HepG2 (cell line): ENCODE results near the gene ATP8B4. TPM values are rescaled to one million over a fixed set of nuclear protein-coding genes. Genes with fewer than 3 reads are reported as not detected.

Experiments
- ATAC-seq: fragments of 200-7000 bp; cut with Tn5 transposase; 3 replicates; pipeline ENCODE4 v1.9.1; 2020; ENCODE audit warnings: mild to moderate bottlenecking, moderate library complexity
- BruUV-seq: library from RNA; stranded (reverse); fragments of 400-500 nt; replicated peaks from 2 replicates; lab custom pipeline; 2021; lab: Mats Ljungman, UMichigan
- CTCF ChIA-PET: fragments of 300-600 bp; formaldehyde crosslinking; extraction: SDS; loops from one replicate; lab custom pipeline; 2021; ENCODE audit warnings: low total read pairs, inconsistent platforms, low intra/inter-chr PET ratio; lab: Yijun Ruan, JAX
- POLR2A ChIA-PET: fragments of 350-600 bp; sonication (Branson Sonifier 250); formaldehyde crosslinking; loops from one replicate; lab custom pipeline; 2020; ENCODE audit warnings: antibody characterized with exemption, inconsistent platforms; lab: Yijun Ruan, JAX
- DNase-seq: peaks from one replicate; pipeline ENCODE4 v3.0.0-alpha.2; 2015; ENCODE audit warnings: low spot score
- FAIRE-seq: peaks from 3 replicates; lab custom pipeline; 2011; peaks lifted over from hg19 to GRCh38; lab: Jason Lieb, UNC
- H2AFZ ChIP-seq: one replicate; pipeline ENCODE4 v1.6.1; 2011; ENCODE audit warnings: low read length, inconsistent platforms
- H3K27ac ChIP-seq: fragments of 300-600 bp; 3 replicates; pipeline ENCODE4 v1.8.0; 2011; ENCODE audit warnings: mixed run types, mild to moderate bottlenecking, mixed read lengths, low read length, inconsistent platforms; ENCODE audit not compliant: insufficient read depth; ENCODE audit errors: extremely low read length
- H3K27me3 ChIP-seq, 2 experiments: fragments of 200-600 bp in 1 of 2; 2 replicates in 1 of 2; 3 replicates in 1 of 2; pipeline versions ENCODE4 v1.6.0 to v1.8.0; 2011; ENCODE audit warnings: low read length in 2 of 2, mild to moderate bottlenecking in 2 of 2, moderate library complexity in 2 of 2, inconsistent platforms in 1 of 2; ENCODE audit not compliant: insufficient read depth in 2 of 2, control insufficient read depth in 1 of 2
- H3K36me3 ChIP-seq, 2 experiments: fragments of 200-600 bp in 1 of 2; replicated peaks in 1 of 2; 2 replicates in 1 of 2; 3 replicates in 1 of 2; pipeline versions ENCODE4 v1.5.1 to v1.8.0; 2011; ENCODE audit warnings: low read length in 2 of 2, inconsistent platforms in 1 of 2; ENCODE audit not compliant: insufficient read depth in 2 of 2, control insufficient read depth in 1 of 2
- H3K4me1 ChIP-seq: 2 replicates; pipeline ENCODE4 v1.5.1; 2012; ENCODE audit warnings: low read length, inconsistent platforms; ENCODE audit not compliant: insufficient read depth
- H3K4me2 ChIP-seq: 2 replicates; pipeline ENCODE4 v1.6.0; 2011; ENCODE audit warnings: low read depth, low read length, inconsistent platforms
- H3K4me3 ChIP-seq, 3 experiments: fragments of 200-600 bp in 1 of 3; sonication (generic), shearing (Covaris generic) in 1 of 3; replicated peaks in 1 of 3; 2 replicates each; pipeline ENCODE4 v1.5.1; 2011 to 2016; ENCODE audit warnings: low read length in 3 of 3, inconsistent platforms in 2 of 3, low read depth in 2 of 3, mild to moderate bottlenecking in 2 of 3, control low read depth in 1 of 3, mixed read lengths in 1 of 3; ENCODE audit not compliant: insufficient read depth in 1 of 3
- H3K79me2 ChIP-seq: one replicate; pipeline ENCODE4 v1.6.1; 2011; ENCODE audit warnings: low read length, inconsistent platforms; ENCODE audit not compliant: insufficient read depth
- H3K9ac ChIP-seq: 2 replicates; pipeline ENCODE4 v1.6.0; 2011; ENCODE audit warnings: mild to moderate bottlenecking, low read depth, low read length, inconsistent platforms; ENCODE audit not compliant: insufficient read depth
- H3K9me3 ChIP-seq: 2 replicates; pipeline ENCODE4 v1.5.1; 2012; ENCODE audit warnings: mild to moderate bottlenecking, low read length
- H4K20me1 ChIP-seq: 2 replicates; pipeline ENCODE4 v1.6.0; 2011; ENCODE audit warnings: inconsistent platforms, mild to moderate bottlenecking, low read length, moderate library complexity; ENCODE audit not compliant: insufficient read depth
- ATF2 ChIP-seq: sonication (generic); formaldehyde crosslinking; IDR thresholded peaks from 2 replicates; pipeline ENCODE4 v1.4.0; 2020; ENCODE audit warnings: missing genetic modification reagents
- CEBPZ ChIP-seq: IDR thresholded peaks from 2 replicates; pipeline ENCODE4 v1.6.1; 2012; ENCODE audit warnings: low read length, improper control_type of control experiment
- FIP1L1 ChIP-seq: fragments of 200-400 bp; formaldehyde crosslinking; IDR thresholded peaks from 2 replicates; pipeline ENCODE4 v1.6.1; 2018; ENCODE audit warnings: low read depth, mild to moderate bottlenecking, low read length, moderate library complexity, borderline replicate concordance; ENCODE audit not compliant: insufficient read depth
- JDP2 ChIP-seq: sonication (generic); formaldehyde crosslinking; IDR thresholded peaks from 2 replicates; pipeline ENCODE4 v1.8.1; 2022; ENCODE audit warnings: missing genetic modification reagents, borderline replicate concordance
- NBN ChIP-seq: fragments of 450-650 bp; conservative IDR thresholded peaks from 2 replicates; pipeline ENCODE4 v1.6.1; 2017
- NR0B2 ChIP-seq: sonication (generic); formaldehyde crosslinking; IDR thresholded peaks from 2 replicates; pipeline ENCODE4 v1.4.0; 2020; ENCODE audit warnings: mild to moderate bottlenecking, missing genetic modification reagents
- PLRG1 ChIP-seq: fragments of 450-650 bp; conservative IDR thresholded peaks from 2 replicates; pipeline ENCODE4 v1.6.1; 2016
- SSRP1 ChIP-seq: IDR thresholded peaks from 2 replicates; pipeline ENCODE4 v1.6.1; 2016; ENCODE audit warnings: control low read depth
- ZBTB10 ChIP-seq: sonication (generic); formaldehyde crosslinking; IDR thresholded peaks from 2 replicates; pipeline ENCODE4 v1.4.0; 2020; ENCODE audit warnings: missing genetic modification reagents, borderline replicate concordance
- ZNF281 ChIP-seq: sonication (generic); formaldehyde crosslinking; IDR thresholded peaks from 2 replicates; pipeline ENCODE4 v1.4.0; 2020; ENCODE audit warnings: missing genetic modification reagents, borderline replicate concordance
- ZNF367 ChIP-seq: sonication (generic); formaldehyde crosslinking; IDR thresholded peaks from 2 replicates; pipeline ENCODE4 v1.4.0; 2020; ENCODE audit warnings: missing genetic modification reagents, borderline replicate concordance
- WGBS: methylation state at CpG from one replicate; pipeline ENCODE4 v1.1.6; 2017; ENCODE audit warnings: low lambda C conversion rate; 5-methylcytosine and 5-hydroxymethylcytosine counted together
- in situ Hi-C: cut with HindIII; loops from 2 replicates; pipeline ENCODE4 v1.10.0; 2017; ENCODE audit warnings: low pct_unique_long_range_greater_than_20kb; ENCODE audit not compliant: extremely low pct_ligation_motif_present
- intact Hi-C: fragments of 100-400 bp; cut with micrococcal nuclease; formaldehyde crosslinking; loops from one replicate; pipeline ENCODE4 v1.10.0; 2022; ENCODE audit not compliant: unreplicated experiment
- polyA plus RNA-seq, 8 experiments: library from polyadenylated mRNA; depleted of rRNA in 3 of 8; stranded (reverse) in 7 of 8; unstranded in 1 of 8; fragments of >200 nt; fragmentation: Illumina TruSeq in 4 of 8; extraction: Trizol in 4 of 8; gene quantifications; 2 replicates each; pipeline versions ENCODE4 v1.2.1 to v1.2.3, GENCODE V29; 2011 to 2016; ENCODE audit warnings: low read depth in 4 of 8, missing spikeins in 1 of 8, mixed read lengths in 1 of 8; ENCODE audit not compliant: insufficient read depth in 1 of 8
- total RNA-seq, 5 experiments: library from RNA; depleted of rRNA; stranded (reverse); fragments of >200 nt; fragmentation: Illumina TruSeq; extraction: Trizol; gene quantifications; 2 replicates each; pipeline ENCODE4 v1.2.3, GENCODE V29; 2016; ENCODE audit warnings: low read depth in 1 of 5

Gene ATP8B4
- total and polyA plus RNA-seq, 2 of the 13 experiments (the other 11 are each of a cell fraction or from before 2014, with no cell fraction given), result 0.24 to 0.69 TPM

- no peak for ATAC-seq
- intact Hi-C loops (no loop called here), in situ Hi-C loops (no loop called here)
- Histone ChIP-seq H2AFZ (no peak overlapping the region), H3K27ac (no peak overlapping the region), H3K79me2 (no peaks in the 10 kb centered on the region), H3K9me3 (no peaks in the 10 kb centered on the region), H3K9ac (no peak overlapping the region), H3K4me3 (no peak overlapping the region), H4K20me1 (no peaks in the 10 kb centered on the region), H3K27me3 (no peaks in the 10 kb centered on the region), H3K4me2 (no peak overlapping the region), H3K36me3 (no peaks in the 10 kb centered on the region), H3K4me1 (no peaks in the 10 kb centered on the region)
- no peak for DNase-seq
- ChIA-PET POLR2A (no interaction called here), CTCF (no interaction called here)
- FAIRE-seq, result no peak
- no TSS peak for BruUV-seq
- 44% methylated on average over 4 of the region's 4 CpGs for WGBS
- TF ChIP-seq PLRG1, result no peak
- no peak for TF ChIP-seq CEBPZ
- TF ChIP-seq FIP1L1, result no peak
- TF ChIP-seq NR0B2 (CRISPR knock-in tag), result no peak
- TF ChIP-seq ZNF367 (CRISPR knock-in tag), result no peak
- TF ChIP-seq ATF2 (CRISPR knock-in tag), result no peak
- no peak for TF ChIP-seq ZBTB10
- no peak for TF ChIP-seq NBN
- no peak for TF ChIP-seq ZNF281 (CRISPR knock-in tag)
- no peak for TF ChIP-seq SSRP1
- TF ChIP-seq JDP2 (CRISPR knock-in tag), result no peak
Measured at GRCh38 chr15:49985463-49985862, 133.6 kb downstream of the ATP8B4 start.
